ENCODE measurements around the gene NEDD8.

- TF ChIP-seq EZH2phosphoT487 (IDR thresholded peaks at IDR 0.05; ENCODE audit: borderline replicate concordance) (no peak), CTCF (conservative IDR thresholded peaks at IDR 0.05; ENCODE audit: low read length) (no peak)
These were observed 20.3 kb upstream of the NEDD8 start for GRCh38 chr14:24252289-24253124.
